ENCODE measurements around the gene PRDX6. TPM values are rescaled to one million over a fixed set of nuclear protein-coding genes. Genes with fewer than 3 reads are reported as not detected.

The PRDX6 gene
- total and polyA plus RNA-seq, 2 donors (not counting 1 experiment from before 2014, with no cell fraction given), result 51.6 to 85.2 TPM

DNA sequence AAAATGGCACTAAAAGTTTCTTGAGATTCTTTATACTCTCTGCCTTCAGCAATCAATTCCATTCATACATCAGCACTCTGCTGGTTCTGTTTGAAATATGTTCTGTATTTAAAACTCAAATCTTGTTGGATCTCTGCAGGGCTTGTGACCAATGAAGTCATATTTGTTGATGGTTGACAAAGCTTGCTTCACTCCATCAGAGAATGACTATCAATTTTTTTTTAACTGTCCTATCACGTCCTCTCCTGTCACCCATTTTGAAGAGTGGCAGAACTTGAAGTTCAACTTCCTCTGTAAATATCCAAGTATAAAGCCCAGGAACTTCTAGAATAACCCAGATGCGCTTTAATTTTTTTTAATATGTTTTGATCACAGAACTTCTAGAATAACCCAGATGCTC lies 10.9 kb downstream of the PRDX6 start:
- Histone ChIP-seq H3K27ac (ENCODE audit: low read length in 2 of 2) (no peak overlapping the region), H3K36me3 (replicated peaks in 1 of 2; ENCODE audit: control extremely low read depth in 1 of 2, control insufficient read depth in 1 of 2, extremely low read depth in 1 of 2, insufficient read depth in 2 of 2, low read length in 1 of 2) (peaks cover 4 to 52% of the 10 kb centered on the region in 2 experiments), H3K79me2 (ENCODE audit: control insufficient read depth, insufficient read depth, low read length) (no peaks in the 10 kb centered on the region), H3K9ac (ENCODE audit: low read length) (no peak overlapping the region), H4K20me1 (ENCODE audit: control insufficient read depth, insufficient read depth, low read length, poor library complexity, severe bottlenecking) (no peaks in the 10 kb centered on the region), H3K9me3 (ENCODE audit: control extremely low read depth in 1 of 3, control insufficient read depth in 2 of 3, insufficient read depth in 1 of 3, low read length in 2 of 3) (no peaks in the 10 kb centered on the region), H3K4me3 (ENCODE audit: control extremely low read depth in 1 of 5, extremely low read depth in 1 of 5, insufficient read depth in 1 of 5, low read depth in 2 of 5, low read length in 4 of 5) (no peak overlapping the region), H2AFZ (ENCODE audit: insufficient read depth, low read depth, low read length, poor library complexity, severe bottlenecking) (no peak overlapping the region), H3K4me1 (ENCODE audit: control insufficient read depth in 2 of 2, insufficient read depth in 2 of 2, low read length in 2 of 2) (no peaks in the 10 kb centered on the region), H3K27me3 (replicated peaks in 1 of 4; ENCODE audit: control extremely low read depth in 1 of 4, control insufficient read depth in 3 of 4, insufficient read depth in 4 of 4, low read length in 3 of 4) (no peaks in the 10 kb centered on the region), H3K4me2 (replicated peaks; ENCODE audit: low read depth, low read length, poor library complexity, severe bottlenecking) (no peak overlapping the region)
- Mint-ChIP-seq H3K4me3 (no peak overlapping the region), H3K27me3 (no peaks in the 10 kb centered on the region), H3K4me1 (no peaks in the 10 kb centered on the region), H3K27ac (no peak overlapping the region), H3K9me3 (ENCODE audit: insufficient read depth) (no peaks in the 10 kb centered on the region)
- no peak for DNase-seq
- TF ChIP-seq EZH2 (IDR thresholded peaks at IDR 0.05; ENCODE audit: borderline replicate concordance, insufficient read depth, low read depth, low read length, poor library complexity, severe bottlenecking) (no peak), CTCF (IDR thresholded peaks at IDR 0.05) (no peak)
- CTCF ChIA-PET, result no interaction called here
- ATAC-seq (ENCODE audit: low read depth), result no peak
- POLR2A ChIA-PET, result no interaction called here
- WGBS (ENCODE audit: insufficient coverage), result 100% methylated on average over 1 of the region's 2 CpGs
- intact Hi-C loops (cut with micrococcal nuclease), result no loop called here

GRCh38 chr1:173489149-173489600 lies 12.0 kb downstream of the PRDX6 start:
- Histone ChIP-seq H3K9ac (ENCODE audit: low read length) (no peak overlapping the region), H3K4me3 (ENCODE audit: control extremely low read depth in 1 of 5, extremely low read depth in 1 of 5, insufficient read depth in 1 of 5, low read depth in 2 of 5, low read length in 4 of 5) (no peak overlapping the region), H3K4me1 (ENCODE audit: control insufficient read depth in 2 of 2, insufficient read depth in 2 of 2, low read length in 2 of 2) (no peaks in the 10 kb centered on the region), H4K20me1 (ENCODE audit: control insufficient read depth, insufficient read depth, low read length, poor library complexity, severe bottlenecking) (no peaks in the 10 kb centered on the region), H2AFZ (ENCODE audit: insufficient read depth, low read depth, low read length, poor library complexity, severe bottlenecking) (no peak overlapping the region), H3K9me3 (ENCODE audit: control extremely low read depth in 1 of 3, control insufficient read depth in 2 of 3, insufficient read depth in 1 of 3, low read length in 2 of 3) (peaks cover 0 to 3% (median 0%) of the 10 kb centered on the region in 3 donors), H3K27me3 (replicated peaks in 1 of 4; ENCODE audit: control extremely low read depth in 1 of 4, control insufficient read depth in 3 of 4, insufficient read depth in 4 of 4, low read length in 3 of 4) (no peaks in the 10 kb centered on the region), H3K27ac (ENCODE audit: low read length in 2 of 2) (no peak overlapping the region), H3K4me2 (replicated peaks; ENCODE audit: low read depth, low read length, poor library complexity, severe bottlenecking) (no peak overlapping the region), H3K79me2 (ENCODE audit: control insufficient read depth, insufficient read depth, low read length) (no peaks in the 10 kb centered on the region), H3K36me3 (replicated peaks in 1 of 2; ENCODE audit: control extremely low read depth in 1 of 2, control insufficient read depth in 1 of 2, extremely low read depth in 1 of 2, insufficient read depth in 2 of 2, low read length in 1 of 2) (peaks cover 4 to 44% of the 10 kb centered on the region in 2 experiments)
- Mint-ChIP-seq H3K27me3 (no peaks in the 10 kb centered on the region), H3K4me1 (no peaks in the 10 kb centered on the region), H3K4me3 (no peak overlapping the region), H3K27ac (no peak overlapping the region), H3K9me3 (ENCODE audit: insufficient read depth) (no peaks in the 10 kb centered on the region)
- ChIA-PET POLR2A (no interaction called here), CTCF (interaction anchor here (0.5 kb wide), 1 partner anchor 1509 kb away, joined by 3 read pairs; no protein-coding TSS in a partner anchor)
- intact Hi-C loops (cut with micrococcal nuclease), result no loop called here
- ATAC-seq (ENCODE audit: low read depth), result no peak
- TF ChIP-seq CTCF (IDR thresholded peaks at IDR 0.05), result no peak
- no peak for TF ChIP-seq EZH2 (IDR thresholded peaks at IDR 0.05; ENCODE audit: borderline replicate concordance, insufficient read depth, low read depth, low read length, poor library complexity, severe bottlenecking)
- DNase-seq, result no peak
- WGBS (ENCODE audit: insufficient coverage), result 93% methylated on average over 2 of the region's 5 CpGs
